ENCODE results near the gene RPL15.

DNA sequence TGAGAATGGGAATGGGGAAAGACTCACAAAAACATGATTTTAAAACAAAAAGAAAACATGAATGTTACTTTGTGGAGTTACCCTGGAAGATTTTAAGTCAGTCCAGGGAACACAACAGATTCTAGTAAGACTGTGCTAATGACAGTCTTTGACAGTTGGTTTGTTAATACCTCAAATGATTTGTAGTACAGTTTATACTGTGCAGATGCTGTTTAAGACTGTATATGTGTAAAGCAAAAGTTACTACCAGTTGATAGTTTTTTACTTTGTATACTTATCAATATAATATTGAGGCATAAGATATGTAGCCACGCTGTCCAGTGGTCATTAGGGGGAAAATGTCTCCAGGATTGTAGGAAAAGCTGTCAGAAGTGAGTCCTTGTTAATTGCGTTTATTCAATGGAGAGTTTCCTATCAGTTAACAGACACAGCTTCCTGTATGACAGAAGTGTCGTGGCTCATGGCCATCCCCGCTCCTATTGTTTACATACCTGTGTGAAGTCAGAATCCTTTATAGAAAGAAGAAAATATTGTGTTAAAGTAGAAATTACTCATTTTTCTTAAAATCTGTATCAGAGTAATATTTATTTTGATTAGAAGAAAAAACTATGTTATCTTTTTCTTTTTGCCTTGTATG, 36.1 kb upstream of the RPL15 start:
- TF ChIP-seq, protein P1, sequence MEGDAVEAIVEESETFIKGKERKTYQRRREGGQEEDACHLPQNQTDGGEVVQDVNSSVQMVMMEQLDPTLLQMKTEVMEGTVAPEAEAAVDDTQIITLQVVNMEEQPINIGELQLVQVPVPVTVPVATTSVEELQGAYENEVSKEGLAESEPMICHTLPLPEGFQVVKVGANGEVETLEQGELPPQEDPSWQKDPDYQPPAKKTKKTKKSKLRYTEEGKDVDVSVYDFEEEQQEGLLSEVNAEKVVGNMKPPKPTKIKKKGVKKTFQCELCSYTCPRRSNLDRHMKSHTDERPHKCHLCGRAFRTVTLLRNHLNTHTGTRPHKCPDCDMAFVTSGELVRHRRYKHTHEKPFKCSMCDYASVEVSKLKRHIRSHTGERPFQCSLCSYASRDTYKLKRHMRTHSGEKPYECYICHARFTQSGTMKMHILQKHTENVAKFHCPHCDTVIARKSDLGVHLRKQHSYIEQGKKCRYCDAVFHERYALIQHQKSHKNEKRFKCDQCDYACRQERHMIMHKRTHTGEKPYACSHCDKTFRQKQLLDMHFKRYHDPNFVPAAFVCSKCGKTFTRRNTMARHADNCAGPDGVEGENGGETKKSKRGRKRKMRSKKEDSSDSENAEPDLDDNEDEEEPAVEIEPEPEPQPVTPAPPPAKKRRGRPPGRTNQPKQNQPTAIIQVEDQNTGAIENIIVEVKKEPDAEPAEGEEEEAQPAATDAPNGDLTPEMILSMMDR (IDR thresholded peaks at IDR 0.05; ENCODE audit: insufficient read depth, low read depth, low read length) = no peak
- no peak for TF ChIP-seq EZH2 (IDR thresholded peaks at IDR 0.05; ENCODE audit: insufficient read depth, low read length)

All from astrocyte (in vitro differentiated cells and primary cell).